Measurements from ENCODE around the gene HSFX1.
"Not testable (repeated sequence)": the region's sequence is repeated elsewhere in the genome, so short reads cannot be mapped to it uniquely, and the experiment has no call there.

DNA sequence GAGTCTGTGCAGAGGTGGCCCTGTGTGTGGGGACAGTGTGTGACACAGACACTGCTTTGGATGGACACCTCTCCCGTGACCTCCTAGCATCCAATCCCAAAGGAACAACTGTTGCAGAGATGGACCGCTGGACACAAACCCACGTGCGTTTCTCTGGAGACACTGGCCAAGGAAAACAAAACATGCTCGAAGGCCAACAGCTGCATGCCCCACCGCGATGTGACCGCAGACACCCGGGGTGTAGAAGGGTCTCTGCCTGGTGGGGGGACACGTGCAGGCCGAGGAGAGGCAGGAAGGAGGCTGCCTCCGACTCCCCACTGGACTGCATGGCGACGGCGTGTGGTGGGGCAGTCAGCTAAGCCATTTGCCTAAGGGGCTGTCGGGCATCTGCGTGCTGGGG lies at the start of gene HSFX1:
- TF ChIP-seq, protein P1, sequence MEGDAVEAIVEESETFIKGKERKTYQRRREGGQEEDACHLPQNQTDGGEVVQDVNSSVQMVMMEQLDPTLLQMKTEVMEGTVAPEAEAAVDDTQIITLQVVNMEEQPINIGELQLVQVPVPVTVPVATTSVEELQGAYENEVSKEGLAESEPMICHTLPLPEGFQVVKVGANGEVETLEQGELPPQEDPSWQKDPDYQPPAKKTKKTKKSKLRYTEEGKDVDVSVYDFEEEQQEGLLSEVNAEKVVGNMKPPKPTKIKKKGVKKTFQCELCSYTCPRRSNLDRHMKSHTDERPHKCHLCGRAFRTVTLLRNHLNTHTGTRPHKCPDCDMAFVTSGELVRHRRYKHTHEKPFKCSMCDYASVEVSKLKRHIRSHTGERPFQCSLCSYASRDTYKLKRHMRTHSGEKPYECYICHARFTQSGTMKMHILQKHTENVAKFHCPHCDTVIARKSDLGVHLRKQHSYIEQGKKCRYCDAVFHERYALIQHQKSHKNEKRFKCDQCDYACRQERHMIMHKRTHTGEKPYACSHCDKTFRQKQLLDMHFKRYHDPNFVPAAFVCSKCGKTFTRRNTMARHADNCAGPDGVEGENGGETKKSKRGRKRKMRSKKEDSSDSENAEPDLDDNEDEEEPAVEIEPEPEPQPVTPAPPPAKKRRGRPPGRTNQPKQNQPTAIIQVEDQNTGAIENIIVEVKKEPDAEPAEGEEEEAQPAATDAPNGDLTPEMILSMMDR (IDR thresholded peaks at IDR 0.05), result not testable (repeated sequence)
- TF ChIP-seq POLR2AphosphoS5, POLR2A (IDR thresholded peaks at IDR 0.05): not testable (repeated sequence)
